ENCODE data around the gene ADAR. TPM values are rescaled to one million over a fixed set of nuclear protein-coding genes. Genes with fewer than 3 reads are reported as not detected.

The ADAR gene
- total and polyA plus RNA-seq, 2 donors (not counting 3 experiments of a cell fraction or from before 2014, with no cell fraction given): 88.2 to 141 TPM

DNA sequence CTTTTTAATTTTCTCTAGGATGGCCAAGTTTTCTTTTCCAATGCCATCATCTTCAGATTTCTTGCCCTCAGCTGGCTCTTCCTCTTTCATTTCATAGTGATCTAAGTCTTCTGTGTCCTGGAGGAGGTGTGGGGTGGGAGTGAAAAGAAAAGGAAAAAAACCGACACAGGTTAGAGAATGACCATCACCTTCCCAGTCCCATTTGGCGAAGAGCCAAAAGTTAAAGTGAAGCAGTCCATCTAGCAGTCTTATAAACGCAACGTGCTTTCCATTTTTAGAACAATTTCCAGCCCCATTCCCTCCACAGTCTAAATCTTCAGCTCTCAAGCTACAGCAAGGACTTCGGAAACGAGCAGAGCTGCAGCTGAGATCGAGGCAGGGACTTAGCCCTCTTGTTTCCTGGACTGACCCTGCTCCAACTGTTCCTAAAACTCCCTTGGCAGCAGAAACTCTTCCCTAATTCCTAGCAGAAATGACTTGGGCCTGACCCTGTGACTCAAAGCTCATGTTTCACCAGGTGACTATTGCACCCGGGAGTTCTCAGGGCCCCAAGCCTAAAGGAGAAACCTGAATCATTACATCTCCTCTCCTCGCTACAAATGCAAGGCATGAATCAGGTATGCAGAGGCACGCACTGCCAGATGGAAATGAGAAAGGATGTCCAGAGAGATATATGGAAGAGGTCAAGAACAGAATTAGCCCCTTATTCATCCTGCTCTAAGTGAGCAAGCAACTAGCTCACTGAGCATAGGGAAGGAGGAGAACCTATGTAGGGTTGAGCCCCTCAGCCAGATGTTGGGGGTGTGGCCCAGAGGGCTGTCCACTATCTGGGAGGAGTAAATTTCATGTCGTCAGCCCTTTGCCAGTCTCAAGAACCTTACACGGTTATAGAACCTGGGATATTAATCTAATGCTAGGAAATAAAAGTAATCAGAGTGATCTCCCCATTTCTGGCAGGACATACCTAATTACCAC lies 54.6 kb downstream of the ADAR start:
- Histone ChIP-seq H3K9ac (replicated peaks; ENCODE audit: extremely low read depth, insufficient read depth, low read length) (no peak overlapping the region), H3K4me2 (ENCODE audit: insufficient read depth, low read length) (no peak overlapping the region), H3K9me1 (replicated peaks; ENCODE audit: control insufficient read depth, extremely low read depth, insufficient read depth, low read length) (no peaks in the 10 kb centered on the region), H3K4me1 (ENCODE audit: control insufficient read depth, extremely low read depth, insufficient read depth, low read length) (peaks cover 20% of the 10 kb centered on the region), H3K36me3 (ENCODE audit: control insufficient read depth in 2 of 2, extremely low read depth in 1 of 2, insufficient read depth in 2 of 2, low read length in 2 of 2) (peaks cover 46 to 59% of the 10 kb centered on the region in 2 experiments), H2AFZ (ENCODE audit: low read depth, low read length) (no peak overlapping the region), H3K9me3 (replicated peaks; ENCODE audit: control insufficient read depth, insufficient read depth, low read length) (no peaks in the 10 kb centered on the region), H3K27ac (ENCODE audit: insufficient read depth, low read depth, low read length) (no peak overlapping the region), H4K20me1 (replicated peaks; ENCODE audit: control insufficient read depth, extremely low read depth, insufficient read depth, low read length) (no peaks in the 10 kb centered on the region), H3K79me2 (ENCODE audit: control insufficient read depth, insufficient read depth, low read length) (peaks cover 32% of the 10 kb centered on the region), H3K27me3 (ENCODE audit: control insufficient read depth in 2 of 2, insufficient read depth in 2 of 2, low read length in 2 of 2) (no peaks in the 10 kb centered on the region), H3K4me3 (replicated peaks in 1 of 3; ENCODE audit: insufficient read depth in 1 of 3, low read depth in 1 of 3, low read length in 3 of 3) (no peak overlapping the region)
- TF ChIP-seq JUN (IDR thresholded peaks at IDR 0.05; ENCODE audit: borderline replicate concordance, insufficient read depth, insufficient read length, low read depth): no peak
- TF ChIP-seq POLR2AphosphoS5 (IDR thresholded peaks at IDR 0.05; ENCODE audit: insufficient read depth, low read depth, low read length): no peak
- no peak for TF ChIP-seq POLR2A (IDR thresholded peaks at IDR 0.05; ENCODE audit: low read depth, low read length)
- TF ChIP-seq FOS (IDR thresholded peaks at IDR 0.05; ENCODE audit: borderline replicate concordance, insufficient read depth, low read length): no peak
- ChIA-PET POLR2A (no interaction called here), CTCF (interaction anchor here (0.6 to 6.2 kb wide), 6 partner anchors 45 to 390 kb away, joined by 3 to 49 read pairs (median 3); no protein-coding TSS in a partner anchor)
- dilution Hi-C loops (cut with MboI; ENCODE audit: extremely low pct_ligation_motif_present, low sequenced_read_pairs) (no loop called here), intact Hi-C loops (cut with micrococcal nuclease) (no loop called here)
- FAIRE-seq (no peak), DNase-seq (ENCODE audit: low read depth, low spot score) (no peak)
- BruUV-seq (replicated peaks): no TSS peak

DNA sequence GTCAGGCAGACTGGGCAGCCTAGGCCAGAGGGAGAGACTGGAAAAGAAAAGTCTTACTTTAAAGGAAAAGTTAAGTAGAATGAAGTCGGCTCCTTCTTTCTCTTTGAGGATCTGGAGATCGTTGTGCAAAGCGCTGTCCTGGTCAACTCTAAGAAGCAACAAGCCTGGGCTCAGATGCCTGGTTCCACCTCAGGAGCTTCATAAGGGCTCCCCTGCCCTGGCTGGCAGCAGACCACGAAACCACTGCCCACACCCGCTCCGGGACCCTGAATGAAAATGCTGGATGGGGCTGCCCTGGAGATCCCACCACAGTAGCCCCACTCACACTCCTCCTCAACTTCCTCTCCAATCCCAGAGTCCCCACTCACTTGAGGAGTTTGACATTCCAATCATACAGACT lies 56.0 kb downstream of the ADAR start:
- Histone ChIP-seq H4K20me1 (replicated peaks; ENCODE audit: control insufficient read depth, extremely low read depth, insufficient read depth, low read length) (no peaks in the 10 kb centered on the region), H3K4me1 (ENCODE audit: control insufficient read depth, extremely low read depth, insufficient read depth, low read length) (peaks cover 11% of the 10 kb centered on the region), H3K9ac (replicated peaks; ENCODE audit: extremely low read depth, insufficient read depth, low read length) (no peak overlapping the region), H3K27me3 (ENCODE audit: control insufficient read depth in 2 of 2, insufficient read depth in 2 of 2, low read length in 2 of 2) (no peaks in the 10 kb centered on the region), H3K4me3 (replicated peaks in 1 of 3; ENCODE audit: insufficient read depth in 1 of 3, low read depth in 1 of 3, low read length in 3 of 3) (no peak overlapping the region), H3K9me3 (replicated peaks; ENCODE audit: control insufficient read depth, insufficient read depth, low read length) (no peaks in the 10 kb centered on the region), H3K79me2 (ENCODE audit: control insufficient read depth, insufficient read depth, low read length) (peaks cover 21% of the 10 kb centered on the region), H2AFZ (ENCODE audit: low read depth, low read length) (no peak overlapping the region), H3K36me3 (ENCODE audit: control insufficient read depth in 2 of 2, extremely low read depth in 1 of 2, insufficient read depth in 2 of 2, low read length in 2 of 2) (peaks cover 46 to 59% of the 10 kb centered on the region in 2 experiments), H3K9me1 (replicated peaks; ENCODE audit: control insufficient read depth, extremely low read depth, insufficient read depth, low read length) (no peaks in the 10 kb centered on the region), H3K4me2 (ENCODE audit: insufficient read depth, low read length) (no peak overlapping the region), H3K27ac (ENCODE audit: insufficient read depth, low read depth, low read length) (no peak overlapping the region)
- no peak for TF ChIP-seq MYC (IDR thresholded peaks at IDR 0.05; ENCODE audit: low read depth, low read length)
- TF ChIP-seq JUN (IDR thresholded peaks at IDR 0.05; ENCODE audit: borderline replicate concordance, insufficient read depth, insufficient read length, low read depth): no peak
- TF ChIP-seq POLR2A (IDR thresholded peaks at IDR 0.05; ENCODE audit: low read depth, low read length): no peak
- no peak for TF ChIP-seq EZH2 (IDR thresholded peaks at IDR 0.05; ENCODE audit: borderline replicate concordance, low read depth, low read length, severe bottlenecking)
- TF ChIP-seq FOS (IDR thresholded peaks at IDR 0.05; ENCODE audit: borderline replicate concordance, insufficient read depth, low read length): no peak
- TF ChIP-seq, protein P1, sequence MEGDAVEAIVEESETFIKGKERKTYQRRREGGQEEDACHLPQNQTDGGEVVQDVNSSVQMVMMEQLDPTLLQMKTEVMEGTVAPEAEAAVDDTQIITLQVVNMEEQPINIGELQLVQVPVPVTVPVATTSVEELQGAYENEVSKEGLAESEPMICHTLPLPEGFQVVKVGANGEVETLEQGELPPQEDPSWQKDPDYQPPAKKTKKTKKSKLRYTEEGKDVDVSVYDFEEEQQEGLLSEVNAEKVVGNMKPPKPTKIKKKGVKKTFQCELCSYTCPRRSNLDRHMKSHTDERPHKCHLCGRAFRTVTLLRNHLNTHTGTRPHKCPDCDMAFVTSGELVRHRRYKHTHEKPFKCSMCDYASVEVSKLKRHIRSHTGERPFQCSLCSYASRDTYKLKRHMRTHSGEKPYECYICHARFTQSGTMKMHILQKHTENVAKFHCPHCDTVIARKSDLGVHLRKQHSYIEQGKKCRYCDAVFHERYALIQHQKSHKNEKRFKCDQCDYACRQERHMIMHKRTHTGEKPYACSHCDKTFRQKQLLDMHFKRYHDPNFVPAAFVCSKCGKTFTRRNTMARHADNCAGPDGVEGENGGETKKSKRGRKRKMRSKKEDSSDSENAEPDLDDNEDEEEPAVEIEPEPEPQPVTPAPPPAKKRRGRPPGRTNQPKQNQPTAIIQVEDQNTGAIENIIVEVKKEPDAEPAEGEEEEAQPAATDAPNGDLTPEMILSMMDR (IDR thresholded peaks at IDR 0.05; ENCODE audit: extremely low read depth in 1 of 2, insufficient read depth in 1 of 2, low read depth in 1 of 2, low read length in 2 of 2): no peak
- TF ChIP-seq GATA2 (IDR thresholded peaks at IDR 0.05; ENCODE audit: insufficient read depth, insufficient read length, low read depth, low read length): no peak
- TF ChIP-seq POLR2AphosphoS5 (IDR thresholded peaks at IDR 0.05; ENCODE audit: insufficient read depth, low read depth, low read length): no peak
- TF ChIP-seq, protein P2, sequence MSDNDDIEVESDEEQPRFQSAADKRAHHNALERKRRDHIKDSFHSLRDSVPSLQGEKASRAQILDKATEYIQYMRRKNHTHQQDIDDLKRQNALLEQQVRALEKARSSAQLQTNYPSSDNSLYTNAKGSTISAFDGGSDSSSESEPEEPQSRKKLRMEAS (IDR thresholded peaks at IDR 0.05; ENCODE audit: insufficient read depth, insufficient read length): no peak
- DNase-seq (ENCODE audit: low read depth, low spot score) (no peak), FAIRE-seq (no peak)
- dilution Hi-C loops (cut with MboI; ENCODE audit: extremely low pct_ligation_motif_present, low sequenced_read_pairs) (no loop called here), intact Hi-C loops (cut with micrococcal nuclease) (no loop called here)
- ChIA-PET POLR2A (no interaction called here), CTCF (no interaction called here)
- BruUV-seq (replicated peaks): no TSS peak

All from endothelial cell of umbilical vein (primary cell).